Lower leg skin (tissue), 4 donors: Measurements from ENCODE around the gene TSPAN15. TPM values are rescaled to one million over a fixed set of nuclear protein-coding genes. Genes with fewer than 3 reads are reported as not detected.

Source experiments
- DNase-seq, 2 donors: peaks; one replicate each; pipeline ENCODE4 v3.0.0-alpha.2; 2019; ENCODE audit warnings: low spot score in 2 of 2
- H3K4me3 ChIP-seq: fragments of 200-600 bp; sonication (generic); 2 replicates; pipeline ENCODE4 v1.5.1; 2017; ENCODE audit warnings: mild to moderate bottlenecking, low read depth; ENCODE audit not compliant: poor library complexity, severe bottlenecking
- CTCF ChIP-seq, 3 donors: fragments of 450-650 bp; IDR thresholded peaks; one replicate each; pipeline ENCODE4 v1.5.1; 2016; ENCODE audit warnings: antibody characterized with exemption in 3 of 3, mild to moderate bottlenecking in 3 of 3, moderate library complexity in 2 of 3
- WGBS, 2 donors: methylation state at CpG; one replicate each; pipeline ENCODE4 v1.1.5; 2018; 5-methylcytosine and 5-hydroxymethylcytosine counted together
- intact Hi-C: fragments of 100-400 bp; cut with DNase I; formaldehyde crosslinking; loops from one replicate; pipeline ENCODE4 v1.15.0; 2023; ENCODE audit warnings: low total_unique reads
- total RNA-seq, 4 donors: library from RNA; depleted of rRNA; stranded (reverse); fragments of >200 nt; gene quantifications; one replicate each; pipeline ENCODE4 v1.1.0, GENCODE V29; 2016

Gene TSPAN15
- total RNA-seq, 4 donors from 2014 or later = 5.9 to 47.7 (median 13.0) TPM

GRCh38 chr10:69554611-69555010 lies 103.3 kb downstream of the TSPAN15 start:
- intact Hi-C loops = no loop called here
- 17 to 42% methylated on average over 2 to 6 of the region's 6 CpGs for WGBS, 2 donors
- H3K4me3 ChIP-seq = no peak overlapping the region
- DNase-seq = peak in 1 of 2 donors; percentile 58
- TF ChIP-seq CTCF (IDR thresholded peaks at IDR 0.05) = no peak

Other genes starting within 250 kb of the TSPAN15 start
- gene HKDC1, start 231.1 kb upstream of the TSPAN15 start, total RNA-seq = 1 to 10 TPM in 1 of 4 donors, under 1 TPM in 2, not detected in 1; 0.04 to 1.4 (median 0.12) TPM
- 100 to 1,000 TPM; 117 to 162 (median 158) TPM for gene HK1, start 173.0 kb upstream of the TSPAN15 start, total RNA-seq
- 1 to 10 TPM in 2 of 4 donors, under 1 TPM in 1, not detected in 1; 0.29 to 1.8 (median 1.7) TPM for gene TACR2, start 34.5 kb upstream of the TSPAN15 start, total RNA-seq
- gene NEUROG3, start 122.0 kb downstream of the TSPAN15 start, total RNA-seq = not detected
- gene FAM241B, start 178.8 kb downstream of the TSPAN15 start, total RNA-seq = 1 to 10 TPM in 3 of 4 donors, under 1 TPM in 1; 0.34 to 1.9 (median 1.3) TPM